Measurements from ENCODE around the gene SACM1L.
"Not testable (repeated sequence)": the region's sequence is repeated elsewhere in the genome, so short reads cannot be mapped to it uniquely, and the experiment has no call there.

The SACM1L gene

GRCh38 chr3:45691842-45692241 is 2.6 kb downstream of the SACM1L start:
- DNase-seq (ENCODE audit: low read depth), result no peak
- TF ChIP-seq CTCF (conservative IDR thresholded peaks at IDR 0.05; ENCODE audit: low read length), result no peak
- no peak overlapping the region for H3K4me3 ChIP-seq (ENCODE audit: low read length)

- H3K4me3 ChIP-seq (ENCODE audit: low read length), result no peak overlapping the region
- TF ChIP-seq CTCF (conservative IDR thresholded peaks at IDR 0.05; ENCODE audit: low read length), result no peak
- DNase-seq (ENCODE audit: low read depth), result no peak
Observed at GRCh38 chr3:45692866-45693265, 3.7 kb downstream of the SACM1L start.

GRCh38 chr3:45693941-45694521 is 4.8 kb downstream of the SACM1L start:
- H3K4me3 ChIP-seq (ENCODE audit: low read length), result no peak overlapping the region
- TF ChIP-seq CTCF (conservative IDR thresholded peaks at IDR 0.05; ENCODE audit: low read length), result no peak
- DNase-seq (ENCODE audit: low read depth), result no peak

- not testable (repeated sequence) for DNase-seq (ENCODE audit: low read depth); H3K4me3 ChIP-seq (ENCODE audit: low read length)
Observed at GRCh38 chr3:45695166-45695565, 6.0 kb downstream of the SACM1L start.

- no peak for TF ChIP-seq CTCF (conservative IDR thresholded peaks at IDR 0.05; ENCODE audit: low read length)
- DNase-seq (ENCODE audit: low read depth), result no peak
- no peak overlapping the region for H3K4me3 ChIP-seq (ENCODE audit: low read length)
Observed at GRCh38 chr3:45700570-45701073, 11.4 kb downstream of the SACM1L start.

- DNase-seq (ENCODE audit: low read depth), result no peak
- no peak overlapping the region for H3K4me3 ChIP-seq (ENCODE audit: low read length)
- TF ChIP-seq CTCF (conservative IDR thresholded peaks at IDR 0.05; ENCODE audit: low read length), result no peak
Observed at GRCh38 chr3:45701172-45701867, 12.1 kb downstream of the SACM1L start.

GRCh38 chr3:45704301-45704943 is 15.2 kb downstream of the SACM1L start:
- TF ChIP-seq CTCF (conservative IDR thresholded peaks at IDR 0.05; ENCODE audit: low read length), result no peak
- no peak for DNase-seq (ENCODE audit: low read depth)
- H3K4me3 ChIP-seq (ENCODE audit: low read length), result no peak overlapping the region
